OCI-LY7 (cell line): ENCODE data around the gene ZNF550. TPM values are rescaled to one million over a fixed set of nuclear protein-coding genes. Genes with fewer than 3 reads are reported as not detected.

Experiments used
- BruUV-seq: library from RNA; stranded (reverse); fragments of 400-500 nt; replicated peaks from 2 replicates; lab custom pipeline; 2021; lab: Mats Ljungman, UMichigan
- CTCF ChIA-PET: fragments of 300-600 bp; sonication (Branson Sonifier 250); formaldehyde crosslinking; loops from one replicate; lab custom pipeline; 2022; ENCODE audit warnings: antibody characterized with exemption; ENCODE audit not compliant: unreplicated experiment; lab: Charles Lee
- POLR2A ChIA-PET: fragments of 300-600 bp; sonication (Branson Sonifier 250); formaldehyde crosslinking; loops from one replicate; lab custom pipeline; 2022; ENCODE audit warnings: antibody characterized with exemption; lab: Charles Lee
- DNase-seq: peaks from one replicate; pipeline ENCODE4 v3.0.0-alpha.2; 2015; ENCODE audit warnings: low spot score
- H2AFZ ChIP-seq: fragments of 200-600 bp; sonication (generic), shearing (Covaris generic); 2 replicates; pipeline ENCODE4 v1.6.1; 2014; ENCODE audit warnings: mild to moderate bottlenecking, antibody characterized with exemption, low read length, moderate library complexity
- H3K27ac ChIP-seq: fragments of 200-600 bp; sonication (generic); 2 replicates; pipeline ENCODE4 v1.5.1; 2014; ENCODE audit warnings: mixed run types, low read depth, mild to moderate bottlenecking, moderate library complexity, low read length, inconsistent platforms; ENCODE audit not compliant: poor library complexity, severe bottlenecking
- H3K36me3 ChIP-seq: fragments of 200-600 bp; sonication (generic); 2 replicates; pipeline ENCODE4 v1.6.1; 2014; ENCODE audit warnings: mild to moderate bottlenecking, antibody characterized with exemption, low read length, moderate library complexity, mixed read lengths; ENCODE audit not compliant: insufficient read depth
- H3K4me1 ChIP-seq: fragments of 200-600 bp; sonication (generic); 2 replicates; pipeline ENCODE4 v1.5.1; 2014; ENCODE audit warnings: mild to moderate bottlenecking, low read length; ENCODE audit not compliant: insufficient read depth, poor library complexity, severe bottlenecking
- H3K4me2 ChIP-seq: fragments of 200-600 bp; sonication (generic); 2 replicates; pipeline ENCODE4 v1.6.1; 2014; ENCODE audit warnings: mild to moderate bottlenecking, low read length
- H3K4me3 ChIP-seq: fragments of 200-600 bp; sonication (generic); 2 replicates; pipeline ENCODE4 v1.5.1; 2014; ENCODE audit warnings: mild to moderate bottlenecking, low read depth, low read length; ENCODE audit not compliant: poor library complexity, severe bottlenecking
- H3K79me2 ChIP-seq: fragments of 200-600 bp; sonication (generic); 2 replicates; pipeline ENCODE4 v1.6.1; 2016; ENCODE audit warnings: low read depth, mild to moderate bottlenecking, low read length, moderate library complexity, mixed read lengths; ENCODE audit not compliant: insufficient read depth
- H3K9me2 ChIP-seq: fragments of 200-600 bp; sonication (generic); 2 replicates; pipeline ENCODE4 v1.6.1; 2016; ENCODE audit warnings: mild to moderate bottlenecking, low read length, mixed read lengths; ENCODE audit not compliant: insufficient read depth
- H3K9me3 ChIP-seq: fragments of 200-600 bp; sonication (generic); 2 replicates; pipeline ENCODE4 v1.6.1; 2014; ENCODE audit warnings: mild to moderate bottlenecking, mixed run types, low read length, mixed read lengths
- H4K20me1 ChIP-seq: fragments of 200-600 bp; sonication (generic); 2 replicates; pipeline ENCODE4 v1.6.1; 2014; ENCODE audit warnings: mild to moderate bottlenecking, antibody characterized with exemption, low read length, moderate library complexity, mixed read lengths; ENCODE audit not compliant: insufficient read depth
- CTCF ChIP-seq: fragments of 200-600 bp; sonication (generic); conservative IDR thresholded peaks from 2 replicates; pipeline ENCODE4 v1.5.1; 2014; ENCODE audit warnings: mild to moderate bottlenecking, antibody characterized with exemption, low read length, moderate library complexity, mixed read lengths
- EZH2phosphoT487 ChIP-seq: fragments of 200-600 bp; sonication (generic); IDR thresholded peaks from 2 replicates; pipeline ENCODE4 v1.6.1; 2018; ENCODE audit warnings: low read depth, borderline replicate concordance, mild to moderate bottlenecking, mixed run types, antibody characterized with exemption, low read length, moderate library complexity, mixed read lengths
- intact Hi-C: fragments of 100-400 bp; cut with micrococcal nuclease; formaldehyde crosslinking; loops from one replicate; pipeline ENCODE4 v1.10.0; 2022; ENCODE audit not compliant: unreplicated experiment
- total RNA-seq, 2 experiments: library from RNA; depleted of rRNA in 1 of 2; stranded (reverse); fragments of >200 nt in 1 of 2; shearing (Covaris generic) in 1 of 2; gene quantifications; 2 replicates each; pipeline ENCODE4 v1.2.3, GENCODE V29; 2014 to 2022

ZNF550 gene
- total RNA-seq, 2 experiments from 2014 or later, result 6.3 to 6.8 TPM

GRCh38 chr19:57583521-57584416 is 24.1 kb upstream of the ZNF550 start, which contains the start of gene ZIK1:
TSS of gene ZIK1 (plus strand) at chr19:57584145. CDS start at chr19:57584357, 212 bp downstream.
- Histone ChIP-seq H3K4me3 (no peak within 1 kb of the TSS), H3K4me1 (no peaks in the 10 kb centered on the region), H3K4me2 (no peak within 1 kb of the TSS), H3K79me2 (no peaks in the 10 kb centered on the region), H4K20me1 (no peaks in the 10 kb centered on the region), H3K36me3 (no peaks in the 10 kb centered on the region), H2AFZ (no peak within 1 kb of the TSS), H3K9me3 (peaks cover 15% of the 10 kb centered on the region), H3K27ac (no peak within 1 kb of the TSS), H3K9me2 (no peaks in the 10 kb centered on the region)
- POLR2A ChIA-PET, result no interaction called here
- CTCF ChIA-PET, result no interaction called here
- no peak for DNase-seq
- no TSS peak for BruUV-seq
- TF ChIP-seq CTCF (no peak), EZH2phosphoT487 (no peak)
- intact Hi-C loops, result no loop called here

- CTCF ChIA-PET, result no interaction called here
- Histone ChIP-seq H3K79me2 (no peaks in the 10 kb centered on the region), H3K4me1 (peaks cover 2% of the 10 kb centered on the region), H3K27ac (no peak overlapping the region), H3K36me3 (no peaks in the 10 kb centered on the region), H3K4me2 (no peak overlapping the region), H4K20me1 (no peaks in the 10 kb centered on the region), H2AFZ (no peak overlapping the region), H3K9me2 (no peaks in the 10 kb centered on the region), H3K9me3 (peaks cover 15% of the 10 kb centered on the region), H3K4me3 (no peak overlapping the region)
- intact Hi-C loops, result no loop called here
- TF ChIP-seq CTCF, result no peak
- no peak for TF ChIP-seq EZH2phosphoT487
- POLR2A ChIA-PET, result no interaction called here
- DNase-seq, result no peak
- no TSS peak for BruUV-seq
These were observed 23.4 kb upstream of the ZNF550 start for GRCh38 chr19:57583104-57583520.
